Measurements from ENCODE around the gene SLC25A10.
"Not testable (repeated sequence)": the region's sequence is repeated elsewhere in the genome, so short reads cannot be mapped to it uniquely, and the experiment has no call there.

Gene SLC25A10

DNA sequence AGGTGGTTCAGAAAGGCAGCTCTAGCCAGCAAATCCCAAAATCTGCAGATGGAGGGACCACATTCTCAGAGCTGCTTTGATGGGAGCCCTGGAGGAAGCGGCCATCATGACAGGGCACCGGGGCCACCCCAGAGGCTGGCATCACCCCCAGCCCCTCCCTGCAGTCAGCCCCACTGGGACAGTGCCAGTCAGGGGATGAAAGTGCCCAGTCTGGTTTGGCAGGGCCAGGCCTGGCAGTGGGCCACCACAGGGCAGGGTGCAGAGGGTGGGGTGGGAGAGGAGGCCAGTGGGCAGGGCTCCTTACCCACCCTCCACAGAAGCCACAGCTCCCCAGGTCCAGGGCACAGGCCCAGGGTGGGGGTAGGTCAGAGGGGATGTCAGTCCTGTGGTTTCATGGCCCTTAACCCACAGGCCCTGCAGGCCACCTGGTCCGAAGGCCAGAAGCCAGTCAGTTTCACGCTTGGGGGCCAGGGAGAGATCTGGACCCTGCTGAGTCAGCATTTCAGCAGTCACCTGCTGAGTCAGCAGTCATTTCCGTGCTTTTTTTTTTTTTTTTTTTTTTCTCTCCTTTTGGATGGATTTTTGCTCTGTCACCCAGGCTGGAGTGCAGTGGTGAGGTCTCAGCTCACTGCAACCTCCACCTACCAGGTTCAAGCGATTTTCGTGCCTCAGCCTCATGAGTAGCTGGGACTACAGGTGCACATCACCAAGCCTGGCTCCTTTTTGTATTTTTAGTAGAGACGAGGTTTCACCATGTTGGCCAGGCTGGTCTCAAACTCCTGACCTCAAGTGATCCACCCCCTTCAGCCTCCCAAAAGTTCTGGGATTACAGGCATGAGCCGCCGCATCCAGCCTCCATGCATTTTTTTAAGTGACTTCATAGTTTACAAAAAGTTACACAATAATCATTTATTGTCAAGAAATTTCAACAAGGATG is 10.4 kb downstream of the SLC25A10 start:
- peak; percentile 11 for DNase-seq (ENCODE audit: low read depth)

DNA sequence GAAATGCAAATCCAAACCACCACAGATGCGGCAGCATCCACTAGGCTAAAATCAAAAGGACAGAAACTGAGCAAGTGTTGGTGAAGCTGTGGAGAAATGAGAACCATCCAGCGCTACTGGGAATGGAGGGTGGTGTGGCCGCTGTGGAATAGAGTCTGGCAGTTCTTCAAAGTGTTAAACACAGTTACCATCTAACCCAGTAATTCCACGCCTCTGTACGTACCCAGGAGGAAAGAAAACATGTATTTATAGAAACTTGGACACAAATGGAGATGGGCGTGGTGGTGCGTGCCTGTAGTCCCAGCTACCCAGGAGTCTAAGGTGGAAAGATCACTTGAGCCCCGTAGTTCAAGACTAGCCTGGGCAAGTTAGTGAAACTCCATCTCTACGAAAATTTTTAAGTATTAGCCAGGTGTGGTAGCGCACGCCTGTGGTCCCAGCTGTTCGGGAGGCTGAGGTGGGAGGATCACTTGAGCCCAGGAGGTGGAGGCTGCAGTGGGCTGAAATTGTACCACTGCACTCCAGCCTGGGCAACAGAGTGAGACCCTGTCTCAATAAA is 11.6 kb downstream of the SLC25A10 start:
- DNase-seq (ENCODE audit: low read depth), result no peak

DNA sequence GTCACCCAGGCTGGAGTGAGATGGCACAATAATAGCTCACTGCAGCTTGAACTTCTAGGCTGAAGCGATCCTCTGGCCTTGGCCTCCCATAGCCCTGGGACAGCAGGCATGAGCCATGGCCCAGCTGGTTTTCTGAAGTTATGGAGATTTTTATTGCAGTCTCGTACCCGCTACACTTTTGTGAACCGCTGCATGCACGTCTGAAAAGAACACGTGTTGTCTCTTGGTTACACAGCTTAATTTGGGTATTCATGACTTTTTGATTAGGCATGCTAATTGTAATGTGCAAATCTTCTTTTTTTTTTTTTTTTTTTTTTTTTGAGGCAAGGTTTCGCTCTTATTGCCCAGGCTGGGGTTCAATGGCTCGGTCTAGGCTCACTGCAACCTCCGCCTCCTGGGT is 13.4 kb downstream of the SLC25A10 start:
- no peak for DNase-seq (ENCODE audit: low read depth)

- no peak for DNase-seq (ENCODE audit: low read depth)
Measured at GRCh38 chr17:81726004-81726403, 13.9 kb downstream of the SLC25A10 start.

GRCh38 chr17:81727324-81728031 is 15.4 kb downstream of the SLC25A10 start:
- DNase-seq (ENCODE audit: low read depth), result no peak

DNA sequence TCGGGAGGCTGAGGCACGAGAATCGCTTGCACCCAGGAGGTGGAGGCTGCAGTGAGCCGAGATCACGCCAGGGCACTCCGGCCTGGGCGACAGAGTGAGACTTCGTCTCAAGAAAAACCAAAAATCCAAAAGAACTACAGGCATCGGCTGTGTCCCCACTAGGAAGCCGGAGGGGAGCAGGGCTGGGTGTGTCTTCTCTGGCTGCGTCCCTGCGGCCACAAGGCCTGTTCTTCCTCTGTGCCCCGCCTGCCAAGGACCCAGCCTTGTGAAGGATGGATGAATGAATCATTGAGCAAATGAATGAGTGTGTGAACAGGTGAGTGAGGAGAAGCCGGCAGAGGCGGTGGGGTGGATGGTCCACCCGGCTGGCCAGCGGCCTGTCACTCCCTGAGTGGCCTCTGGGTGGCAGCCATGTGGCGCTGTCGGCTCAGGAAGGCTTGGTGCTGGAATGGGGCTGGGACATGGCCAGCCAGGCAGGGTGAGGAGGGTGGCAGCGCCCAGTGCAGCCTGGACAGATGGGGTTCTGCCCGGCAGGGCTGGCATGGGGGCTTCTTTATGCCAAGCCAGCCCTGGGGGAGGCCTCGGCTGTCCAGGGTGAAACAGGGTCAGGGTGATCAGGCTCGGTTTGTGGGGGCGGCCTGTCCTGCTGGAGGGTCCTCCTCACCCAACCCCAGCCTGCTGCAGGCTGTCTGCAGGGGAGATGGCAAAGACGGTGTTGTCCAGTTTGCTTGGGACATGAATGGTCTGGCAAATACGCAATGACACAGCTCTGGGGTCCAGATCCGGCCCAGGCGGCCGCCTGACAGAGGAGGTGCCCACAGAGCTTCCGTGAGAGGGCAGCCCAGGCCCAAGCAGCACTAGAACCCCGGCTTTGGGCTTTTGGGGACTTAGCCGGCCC is 21.7 kb downstream of the SLC25A10 start:
- peak; percentile 44 for DNase-seq (ENCODE audit: low read depth)

GRCh38 chr17:81734405-81735263 is 22.6 kb downstream of the SLC25A10 start:
- DNase-seq (ENCODE audit: low read depth), result no peak

- no peak for DNase-seq (ENCODE audit: low read depth)
Measured at GRCh38 chr17:81735264-81736102, 23.4 kb downstream of the SLC25A10 start.

DNA sequence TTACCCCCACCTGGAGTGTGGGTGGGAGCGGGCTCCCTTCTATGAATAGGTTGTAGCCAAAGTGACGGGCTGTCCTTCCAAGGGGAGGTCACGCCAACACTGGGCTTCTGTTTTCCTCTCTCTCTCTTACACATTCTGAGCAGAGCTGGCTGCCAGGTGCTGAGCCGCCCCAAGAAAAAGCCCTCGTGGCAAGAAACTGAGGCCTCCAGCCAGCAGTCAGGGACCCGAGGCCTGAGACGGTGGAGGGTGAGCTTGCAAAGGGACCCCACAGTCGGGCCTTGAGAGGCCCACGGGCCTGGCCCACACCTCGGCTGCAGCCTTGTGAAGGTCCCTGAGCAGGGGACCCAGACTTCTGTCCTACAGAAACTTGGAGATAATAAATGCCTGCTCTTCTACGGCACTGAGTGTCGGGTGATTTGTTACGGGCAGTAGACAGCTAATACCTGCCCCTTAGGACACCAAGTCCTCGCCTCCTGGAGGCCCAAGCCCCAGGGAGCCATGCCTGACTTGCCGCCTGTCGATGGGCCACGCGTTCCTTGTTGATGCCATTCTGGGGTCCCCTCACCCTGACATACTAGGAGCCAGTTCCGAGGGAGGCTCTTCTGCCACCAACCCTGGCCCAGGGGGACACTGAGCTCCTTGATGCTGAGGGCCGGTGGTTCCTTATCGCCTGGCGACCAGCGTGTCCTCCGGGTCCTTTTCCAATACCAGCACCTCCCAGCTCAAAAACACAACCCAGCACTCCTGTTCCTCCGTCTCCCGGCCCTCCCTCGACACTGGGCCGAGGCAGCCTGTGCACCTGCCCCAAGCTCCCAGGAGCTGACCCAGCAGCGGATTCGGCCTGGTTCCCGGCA is 26.1 kb downstream of the SLC25A10 start:
- DNase-seq (ENCODE audit: low read depth), result no peak

DNA sequence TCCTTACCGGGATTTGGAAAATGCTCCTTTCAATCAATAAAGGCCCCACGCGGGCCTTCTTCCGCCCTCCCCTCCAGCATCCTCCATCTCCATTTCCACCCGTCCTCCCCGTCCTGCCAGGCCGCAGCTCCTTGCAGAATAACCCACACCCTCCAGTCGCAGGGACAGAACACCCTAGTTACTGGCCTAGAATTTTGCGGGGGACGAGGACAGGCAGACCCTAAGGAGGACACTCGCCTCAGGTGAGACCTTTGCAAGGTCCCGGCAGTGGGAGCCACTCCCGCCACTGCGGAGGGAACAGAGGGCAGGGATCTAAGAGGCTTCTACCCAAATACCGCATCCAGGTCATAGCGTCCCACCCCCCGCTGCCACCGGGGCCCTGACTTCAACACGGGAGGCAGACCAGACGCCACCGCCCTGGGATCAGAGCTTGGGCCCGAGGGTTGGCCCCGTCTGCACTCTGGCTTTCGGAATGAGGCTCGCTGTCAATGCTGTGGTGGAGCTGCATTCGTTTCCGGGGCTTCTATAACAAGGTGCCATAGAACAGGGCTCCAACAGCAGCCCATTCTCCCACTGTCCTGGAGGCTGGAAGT is 26.8 kb downstream of the SLC25A10 start:
- no peak for DNase-seq (ENCODE audit: low read depth)

- not testable (repeated sequence) for DNase-seq (ENCODE audit: low read depth)
Measured at GRCh38 chr17:81739593-81739992, 27.5 kb downstream of the SLC25A10 start.

DNA sequence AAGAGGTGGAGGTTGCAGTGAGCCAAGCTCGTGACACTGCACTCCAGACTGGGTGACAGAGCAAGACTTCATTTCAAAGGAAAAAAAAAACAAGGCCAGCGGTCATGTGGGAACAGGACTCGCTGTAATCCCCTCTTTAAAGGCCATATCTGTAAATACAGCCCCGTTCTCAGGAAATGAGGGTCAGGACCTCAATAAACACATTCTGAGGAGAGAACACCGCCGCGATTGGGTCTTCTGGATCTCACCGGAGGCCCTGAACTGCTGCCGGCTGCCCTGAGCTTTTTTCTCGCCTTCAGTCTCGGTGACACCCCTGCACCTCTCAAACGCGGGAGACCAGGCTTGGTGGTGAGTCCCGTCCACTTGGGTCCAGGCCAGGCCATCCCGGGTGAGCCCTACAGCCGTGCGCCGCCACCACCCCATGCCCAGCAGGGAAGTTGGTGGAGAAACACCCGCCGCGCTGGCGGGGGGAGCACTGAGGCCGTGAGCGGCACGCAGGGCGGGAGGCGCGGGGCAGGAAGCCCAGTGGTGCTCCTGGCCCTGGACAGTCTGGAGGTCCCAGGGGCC is 28.4 kb downstream of the SLC25A10 start:
- no peak for DNase-seq (ENCODE audit: low read depth)

DNA sequence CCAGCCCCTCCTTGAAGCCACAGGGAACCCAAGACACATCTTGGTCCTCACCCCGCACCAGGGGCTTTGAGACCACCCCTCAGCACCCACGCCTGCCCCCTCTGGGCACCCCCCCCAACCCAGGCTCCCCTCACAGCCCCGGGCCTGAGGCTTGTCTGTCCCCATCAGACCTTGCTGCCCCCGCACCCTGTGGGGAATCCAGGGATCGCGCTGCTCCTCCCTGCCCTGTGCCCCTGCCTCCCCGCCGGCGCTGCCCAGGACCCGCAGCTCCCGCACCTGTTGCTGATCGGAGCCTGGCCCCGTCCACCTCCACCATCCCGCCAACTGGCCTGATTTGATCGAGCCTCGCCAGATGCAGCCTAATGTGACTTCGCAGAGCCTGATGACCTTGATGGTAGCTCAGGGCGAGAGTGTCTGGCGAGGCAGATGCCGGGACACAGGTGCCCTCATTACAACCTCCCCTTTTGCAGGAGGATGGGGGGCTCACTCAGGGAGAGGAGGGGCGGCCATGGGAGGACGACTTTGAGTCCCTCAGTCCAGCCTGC is 29.0 kb downstream of the SLC25A10 start:
- DNase-seq (ENCODE audit: low read depth), result no peak

GRCh38 chr17:81741594-81742452 is 29.7 kb downstream of the SLC25A10 start:
- peak; percentile 12 for DNase-seq (ENCODE audit: low read depth)
